Measurements from ENCODE around the gene OR10J1.
"Not testable (repeated sequence)": the region's sequence is repeated elsewhere in the genome, so short reads cannot be mapped to it uniquely, and the experiment has no call there.

OR10J1 gene, protein sequence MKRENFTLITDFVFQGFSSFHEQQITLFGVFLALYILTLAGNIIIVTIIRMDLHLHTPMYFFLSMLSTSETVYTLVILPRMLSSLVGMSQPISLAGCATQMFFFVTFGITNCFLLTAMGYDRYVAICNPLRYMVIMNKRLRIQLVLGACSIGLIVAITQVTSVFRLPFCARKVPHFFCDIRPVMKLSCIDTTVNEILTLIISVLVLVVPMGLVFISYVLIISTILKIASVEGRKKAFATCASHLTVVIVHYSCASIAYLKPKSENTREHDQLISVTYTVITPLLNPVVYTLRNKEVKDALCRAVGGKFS

DNA sequence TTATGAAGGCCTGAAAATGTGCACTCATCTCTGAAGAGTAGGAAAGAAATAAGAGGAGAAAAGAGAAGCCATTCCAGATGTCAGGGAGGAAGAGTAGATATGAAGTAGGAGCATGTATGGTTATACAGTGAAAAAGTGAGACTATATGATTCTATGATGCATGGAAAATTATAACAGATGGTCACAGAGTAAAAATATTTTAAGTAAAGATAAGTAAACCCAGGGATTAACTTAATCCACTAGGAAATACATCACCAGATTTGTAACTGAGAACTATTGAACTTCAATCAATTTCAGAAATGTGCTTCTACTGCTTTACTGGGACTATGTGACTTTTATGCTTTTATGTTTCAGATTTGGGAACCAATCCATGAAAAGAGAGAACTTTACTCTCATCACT, at the start of gene OR10J1:
OR10J1 (plus strand) TSS at position 301 of the 400 bp plus-strand sequence; CDS start at position 371, 70 bp downstream.
- no peak for DNase-seq

DNA sequence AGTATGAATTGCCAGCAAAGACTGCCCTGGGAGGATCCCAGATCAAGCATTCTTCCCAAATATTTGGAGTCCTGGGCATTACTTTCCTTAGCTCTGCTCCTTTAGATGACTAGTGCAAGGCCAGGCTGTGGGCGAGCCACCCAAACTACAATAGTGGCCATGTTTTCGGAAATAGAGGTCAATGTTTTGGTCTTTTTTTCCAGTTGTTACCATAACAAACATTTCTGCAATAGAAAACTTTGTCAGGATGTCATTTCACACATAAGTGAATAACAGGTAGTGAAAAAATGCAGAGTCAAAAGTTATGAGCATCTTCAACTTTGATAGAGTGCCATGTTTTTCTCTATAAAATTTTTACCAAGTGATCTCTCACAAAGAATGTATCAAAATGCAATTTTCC, 32.7 kb upstream of the OR10J1 start:
- DNase-seq = no peak

DNA sequence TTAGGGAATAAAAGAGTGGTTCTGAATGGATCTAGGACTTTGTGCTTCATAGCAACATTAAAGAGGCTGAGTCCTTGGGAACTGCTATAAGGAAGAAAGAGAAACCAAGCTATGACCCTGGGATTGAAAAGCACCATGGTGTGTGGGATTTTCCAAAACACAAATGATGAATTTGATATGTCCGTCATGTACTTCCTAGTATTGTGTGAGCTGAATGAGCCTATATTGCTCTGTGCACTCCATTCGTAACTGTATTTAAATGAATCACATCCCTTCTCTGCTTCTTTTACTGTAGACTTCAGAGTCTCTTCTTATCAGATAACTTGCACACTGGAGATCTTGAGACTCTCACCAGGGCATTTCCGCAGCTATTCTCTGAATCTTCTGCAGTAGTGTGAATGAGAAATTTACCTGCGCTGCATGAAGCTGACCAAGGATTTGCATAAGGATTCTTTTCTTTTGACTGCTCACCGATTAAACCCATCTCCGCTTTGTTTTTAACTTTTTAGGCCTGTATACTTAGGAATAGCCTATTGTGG, 30.6 kb upstream of the OR10J1 start:
- no peak for DNase-seq

DNA sequence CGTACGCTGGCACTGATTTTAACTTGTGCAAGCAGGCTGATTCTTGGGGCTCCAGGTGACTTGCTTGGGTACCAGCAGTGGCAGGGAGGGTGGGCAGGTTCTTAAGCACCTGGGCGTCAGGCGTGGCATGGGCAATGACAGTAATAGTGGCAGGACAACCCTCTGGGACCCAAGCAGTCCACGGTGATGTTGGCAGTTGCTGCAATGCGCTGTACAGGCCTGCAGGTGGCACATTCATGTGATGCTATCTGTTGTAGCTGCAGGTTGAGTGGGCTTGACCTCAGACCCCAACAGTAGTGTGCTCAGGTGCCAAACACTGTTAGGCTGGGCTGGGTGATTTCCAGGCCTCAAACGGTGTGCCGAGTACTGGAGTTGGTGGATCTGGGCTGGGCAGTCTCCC, 17.7 kb upstream of the OR10J1 start:
- DNase-seq = no peak

DNA sequence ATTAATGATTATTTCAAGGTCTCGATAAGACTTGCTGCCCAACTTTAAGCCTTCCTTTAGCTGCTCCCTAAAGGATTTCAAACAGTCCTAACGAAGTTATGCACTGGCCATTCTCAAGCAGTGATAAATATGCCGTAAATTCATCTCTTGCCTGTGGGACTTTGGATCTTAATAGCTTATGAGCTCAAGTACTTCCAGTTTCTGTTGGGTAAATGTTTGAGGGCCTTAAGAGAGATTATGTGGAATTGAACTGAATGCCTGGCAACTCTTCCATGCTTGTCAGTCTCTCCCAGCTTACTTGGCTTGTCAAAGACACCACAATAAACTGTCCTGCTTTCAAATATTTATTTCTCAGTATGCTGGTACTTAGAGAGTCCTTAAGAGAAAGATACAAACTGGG, 11.0 kb upstream of the OR10J1 start:
- no peak for DNase-seq

DNA sequence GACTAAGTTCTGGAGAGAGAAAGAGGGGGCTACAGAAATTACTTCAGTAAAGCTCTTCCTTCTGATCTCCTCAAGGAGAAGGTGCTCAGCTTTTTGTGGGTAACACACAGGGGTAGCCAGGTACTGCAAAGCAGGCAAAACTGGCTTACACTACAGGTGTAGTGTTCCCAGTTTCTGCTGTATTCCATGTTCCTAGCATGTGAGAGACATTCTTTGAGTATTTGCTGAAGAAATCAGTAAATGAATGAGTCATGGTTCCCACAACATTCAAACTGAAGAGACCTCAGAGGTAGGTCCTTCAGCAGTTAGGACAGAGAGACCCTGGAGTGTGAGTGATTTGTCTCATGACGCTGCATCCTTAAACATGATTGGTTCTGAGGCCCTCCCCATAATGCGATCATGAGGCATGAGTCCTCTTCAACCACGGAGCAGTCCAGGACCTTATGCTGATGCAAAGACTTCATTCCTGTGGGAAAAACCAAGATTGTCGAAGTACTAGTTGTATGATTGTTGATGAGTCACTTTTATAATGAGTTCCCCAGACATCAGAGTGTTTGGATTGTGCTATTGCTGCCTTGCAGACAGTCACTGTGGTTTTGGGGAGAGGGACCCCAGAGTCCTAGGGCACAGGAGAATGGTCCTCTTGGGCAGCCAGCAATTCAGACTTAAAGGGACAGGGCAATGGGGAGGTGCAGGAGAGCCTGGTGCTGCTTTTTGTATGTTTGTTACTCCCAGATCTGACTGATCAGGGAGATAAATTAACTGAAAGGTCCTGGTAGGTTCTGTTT, 10.3 kb upstream of the OR10J1 start:
- no peak for DNase-seq

DNA sequence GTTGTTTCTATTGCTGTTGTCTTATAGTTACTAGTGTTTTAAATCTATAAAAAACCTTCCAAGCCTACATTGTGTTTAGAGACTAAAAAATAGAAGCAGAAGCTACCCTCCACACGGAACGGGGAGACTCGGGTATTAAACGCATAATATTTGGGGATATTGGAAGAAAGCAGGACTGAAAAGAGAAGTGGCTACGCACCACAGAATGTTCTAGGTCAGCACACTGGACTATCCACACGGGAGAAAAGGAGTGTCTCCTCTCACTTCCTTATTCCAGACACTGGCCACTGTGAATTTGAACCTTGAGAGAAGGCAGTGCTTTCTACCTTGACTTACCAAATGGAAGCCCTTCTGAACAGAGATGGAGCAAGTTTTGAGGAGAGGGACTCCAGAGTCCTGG, 8.5 kb upstream of the OR10J1 start:
- DNase-seq = no peak

DNA sequence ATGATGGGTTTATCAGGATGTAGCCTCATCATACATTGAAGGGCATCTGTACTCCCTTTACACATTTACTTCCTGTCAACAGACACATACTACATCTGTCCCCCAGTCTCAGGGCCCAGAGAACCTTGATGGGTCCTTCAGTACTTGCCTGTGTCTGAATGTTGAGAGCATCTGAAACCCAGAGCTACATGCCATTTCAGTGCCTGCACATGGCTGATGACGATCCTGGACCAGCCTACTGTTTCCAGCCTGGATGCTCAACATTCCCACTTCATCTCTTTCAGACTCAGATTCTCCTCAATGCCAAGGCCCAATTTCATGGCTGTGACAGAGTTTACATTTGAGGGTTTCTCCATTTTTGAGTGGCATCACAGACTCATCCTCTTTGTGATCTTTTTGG, 7.6 kb upstream of the OR10J1 start, which contains the start of gene OR10J4:
OR10J4 (plus strand) TSS at position 301 of the 400 bp plus-strand sequence.
- DNase-seq = no peak

DNA sequence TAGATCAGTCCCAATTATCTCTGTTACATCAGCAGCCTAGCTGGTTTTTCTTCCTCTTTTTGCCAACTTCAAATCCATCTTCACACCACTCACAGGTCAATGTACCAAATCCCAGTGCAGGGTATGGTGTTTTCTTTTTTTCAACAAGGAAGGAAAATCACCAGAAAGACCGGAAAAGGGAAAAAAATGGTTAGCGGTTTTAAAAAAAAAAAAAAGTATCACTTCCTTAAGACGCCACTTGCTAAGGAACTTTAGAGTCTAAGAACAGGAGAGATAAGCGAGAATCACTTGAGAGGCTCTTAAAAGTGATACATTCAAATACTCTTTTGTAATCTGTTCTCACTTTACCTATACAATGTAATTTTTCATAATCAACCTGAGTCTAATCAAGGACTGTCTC, 3.1 kb upstream of the OR10J1 start:
- DNase-seq = no peak

DNA sequence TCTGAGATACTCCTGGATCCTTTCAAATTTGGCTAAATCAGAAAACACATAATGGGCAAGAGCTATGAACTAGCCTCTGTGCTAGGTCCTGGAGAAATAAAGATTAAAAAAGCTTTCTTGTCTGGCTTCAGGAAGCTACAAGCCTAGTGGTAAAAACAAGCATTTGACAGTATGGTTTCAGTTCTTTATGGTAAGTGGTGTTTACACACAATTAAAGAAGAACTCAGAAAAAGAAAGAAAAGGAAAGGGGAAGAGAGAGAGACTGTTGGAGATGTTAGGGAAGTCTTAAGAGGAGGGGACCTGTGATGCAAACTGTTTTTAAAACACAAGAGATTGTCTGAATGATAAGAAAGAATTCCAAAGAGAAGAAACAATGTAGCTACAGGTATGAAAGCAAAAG, 1.8 kb downstream of the OR10J1 start:
- DNase-seq = no peak

DNA sequence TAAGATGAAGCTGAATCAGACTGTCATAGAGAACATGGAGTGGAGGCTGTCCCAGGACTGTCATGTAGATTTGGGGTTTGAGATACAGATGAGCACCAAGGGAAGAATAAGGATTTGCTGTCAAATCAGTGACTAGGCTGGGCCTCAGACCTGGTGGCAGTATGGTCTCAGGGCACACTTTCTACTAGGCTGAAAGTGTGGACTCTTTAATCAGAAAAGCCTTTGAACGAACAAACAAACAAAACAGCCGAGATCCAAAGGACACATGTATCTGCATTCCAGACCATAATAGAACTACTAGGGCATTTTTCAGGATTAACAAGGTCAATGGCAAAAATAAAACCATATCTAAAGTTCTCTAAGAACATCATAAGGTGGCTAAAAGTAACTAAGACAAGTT, 2.9 kb downstream of the OR10J1 start:
- no peak for DNase-seq

DNA sequence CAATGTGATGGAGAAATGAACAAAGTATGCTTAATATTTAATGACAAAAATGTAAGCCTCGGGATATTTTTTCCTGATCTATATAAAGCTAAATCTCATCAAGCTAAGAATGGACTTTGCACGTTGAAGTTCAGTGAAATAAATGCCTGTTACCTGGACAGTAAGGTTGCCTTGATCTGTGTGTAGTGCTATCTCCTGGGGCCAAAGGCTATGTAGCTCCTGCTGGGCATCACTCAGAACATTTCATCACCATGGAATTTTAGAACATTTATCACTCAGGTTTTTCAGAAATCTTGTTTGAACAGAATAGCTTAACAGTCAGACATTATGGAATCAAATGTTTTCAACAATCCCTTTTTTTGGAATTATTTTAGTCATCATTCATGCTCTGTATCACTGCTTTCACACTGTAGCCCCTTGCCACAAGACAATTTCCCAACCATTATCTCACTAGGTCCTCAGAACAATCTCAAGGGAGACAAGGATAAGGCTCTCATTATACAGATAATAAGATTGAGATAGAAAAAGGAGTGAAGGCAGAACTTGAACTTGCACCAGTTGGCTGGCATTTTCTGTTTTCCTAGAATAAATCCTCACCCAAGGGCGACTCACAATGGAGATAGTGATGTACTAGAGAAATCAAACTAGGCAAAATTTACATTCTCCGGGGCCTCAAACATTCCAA, 3.7 kb downstream of the OR10J1 start:
- DNase-seq = no peak

DNA sequence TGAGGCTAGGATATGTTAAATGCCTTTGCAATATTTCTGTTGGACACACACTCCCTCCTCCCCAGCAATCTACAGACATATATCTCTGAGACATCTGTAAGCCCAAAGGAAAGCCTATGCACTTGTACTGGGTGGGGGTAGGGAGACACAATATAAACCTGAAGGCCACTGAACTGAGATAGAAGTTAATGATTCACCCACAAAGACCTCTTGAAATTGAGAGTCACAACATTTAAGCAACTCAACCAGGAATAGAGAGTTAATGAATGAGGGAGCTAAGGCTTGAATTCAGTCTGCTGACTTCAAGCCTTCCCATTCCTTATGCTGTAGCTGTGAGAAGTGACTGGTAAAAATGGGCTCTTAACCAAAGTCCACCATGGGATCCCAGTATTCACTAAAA, 5.0 kb downstream of the OR10J1 start:
- DNase-seq = no peak

DNA sequence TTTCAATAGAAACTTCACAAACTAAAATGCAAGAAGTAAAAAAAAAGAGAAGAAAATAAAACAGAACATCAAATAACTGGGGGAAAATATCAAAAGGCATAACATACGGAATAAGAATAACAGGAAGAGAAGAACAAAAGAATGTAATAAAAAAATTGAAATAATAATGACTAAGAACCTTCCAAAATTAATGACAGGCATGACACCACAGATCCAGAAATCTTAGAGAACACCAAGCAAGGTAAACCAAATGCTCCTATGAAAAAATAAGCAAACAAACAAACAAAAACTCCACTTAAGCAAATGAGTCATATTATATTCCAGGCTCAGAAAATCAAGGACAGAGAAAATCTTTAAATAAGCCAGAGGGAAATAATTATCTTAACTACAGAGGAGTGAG, 8.7 kb downstream of the OR10J1 start:
- no peak for DNase-seq

DNA sequence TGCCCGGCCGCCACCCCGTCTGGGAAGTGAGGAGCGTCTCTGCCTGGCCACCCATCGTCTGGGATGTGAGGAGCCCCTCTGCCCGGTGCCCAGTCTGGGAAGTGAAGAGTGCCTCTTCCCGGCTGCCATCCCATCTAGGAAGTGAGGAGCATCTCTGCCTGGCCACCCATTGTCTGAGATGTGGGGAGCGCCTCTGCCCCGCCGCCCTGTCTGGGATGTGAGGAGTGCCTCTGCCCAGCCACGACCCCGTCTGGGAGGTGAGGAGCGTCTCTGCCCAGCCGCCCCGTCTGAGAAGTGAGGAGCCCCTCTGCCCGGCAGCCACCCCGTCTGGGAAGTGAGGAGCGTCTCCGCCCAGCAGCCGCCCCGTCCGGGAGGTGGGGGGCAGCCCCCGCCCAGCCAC, 10.1 kb downstream of the OR10J1 start:
- not testable (repeated sequence) for DNase-seq

DNA sequence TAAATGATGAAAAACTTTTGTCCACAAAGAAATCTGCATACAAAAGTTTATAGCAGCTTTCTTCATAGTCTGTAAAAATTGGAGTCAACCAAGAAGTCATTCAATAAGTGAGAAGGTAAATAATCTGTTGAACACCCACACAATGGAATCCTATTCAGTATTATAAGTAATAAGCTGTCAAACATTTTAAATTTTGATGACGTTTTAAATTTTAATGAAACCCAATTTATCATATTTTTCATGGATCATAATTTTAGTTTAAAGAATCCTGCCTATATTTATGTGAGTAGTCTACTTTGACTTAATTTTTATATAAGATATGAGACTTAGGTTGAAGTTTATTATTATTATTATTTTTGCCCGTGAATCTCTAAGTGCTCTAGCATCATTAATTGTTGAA, 20.0 kb downstream of the OR10J1 start:
- DNase-seq = no peak

DNA sequence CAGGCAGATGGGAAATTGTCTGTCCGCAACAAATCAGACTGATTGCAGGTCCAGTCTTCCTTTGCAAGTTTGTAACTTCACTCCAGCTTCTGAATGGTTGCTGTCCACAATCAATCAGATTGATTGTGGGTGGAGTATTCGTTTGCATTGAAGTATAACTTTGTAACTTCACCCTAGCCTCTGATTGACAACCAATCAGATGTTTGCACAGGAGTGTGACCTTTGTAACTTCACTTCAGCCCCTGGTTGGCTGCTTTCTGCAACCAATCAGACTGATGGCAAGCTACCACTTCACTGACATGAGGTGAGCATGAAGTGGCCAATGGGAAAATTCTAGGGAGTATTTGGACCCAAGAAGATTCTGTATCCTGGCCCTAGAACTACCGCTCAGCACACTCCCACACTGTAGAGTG, 25.7 kb downstream of the OR10J1 start:
- DNase-seq = no peak

DNA sequence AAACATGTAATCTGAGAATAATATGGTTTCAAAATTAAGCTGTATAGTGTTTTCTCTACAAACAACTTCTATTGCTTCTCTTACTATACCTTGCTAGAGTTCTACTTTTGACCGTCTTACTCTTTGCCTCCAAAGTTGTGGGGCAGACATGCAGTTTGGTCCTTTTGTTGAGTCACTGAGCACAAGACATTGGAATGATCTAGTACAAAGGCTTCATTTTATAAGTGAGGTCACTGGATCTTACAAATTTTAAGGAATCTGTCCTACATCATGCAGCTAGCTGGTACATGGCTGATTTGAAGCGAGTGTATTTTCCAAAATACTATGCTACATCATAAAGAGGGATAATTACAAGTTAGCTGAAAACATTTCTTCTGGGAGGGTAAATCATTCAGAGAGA, 28.8 kb downstream of the OR10J1 start:
- DNase-seq = no peak

DNA sequence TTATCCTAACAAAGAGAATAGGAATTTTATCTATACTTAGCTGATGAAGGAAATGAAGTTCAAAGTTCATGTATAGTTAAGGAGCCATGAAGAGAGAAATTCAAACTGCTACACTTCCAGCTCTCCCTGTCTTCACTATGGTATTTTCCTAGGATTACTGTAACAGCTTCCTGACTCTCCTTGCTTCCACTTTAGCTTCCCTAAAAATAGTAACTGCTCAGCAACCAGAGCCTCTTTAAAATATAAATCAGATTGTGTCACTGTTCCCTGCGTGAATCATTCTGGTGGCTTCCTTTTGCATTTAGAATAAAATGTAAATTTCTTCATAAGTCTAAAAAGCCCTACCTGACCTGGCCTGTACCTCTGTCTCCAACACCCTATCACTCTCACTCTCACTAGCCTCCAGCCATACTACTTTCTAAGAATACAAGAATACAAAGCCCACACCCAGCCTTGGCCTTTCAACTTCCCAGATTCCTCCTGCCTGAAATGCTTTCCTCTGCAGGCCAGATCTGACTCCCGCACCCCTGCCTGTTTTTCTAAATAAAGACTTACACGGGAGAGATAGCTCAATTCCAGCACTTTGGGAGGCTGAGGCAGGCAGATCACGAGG, 30.5 kb downstream of the OR10J1 start:
- DNase-seq = no peak

DNA sequence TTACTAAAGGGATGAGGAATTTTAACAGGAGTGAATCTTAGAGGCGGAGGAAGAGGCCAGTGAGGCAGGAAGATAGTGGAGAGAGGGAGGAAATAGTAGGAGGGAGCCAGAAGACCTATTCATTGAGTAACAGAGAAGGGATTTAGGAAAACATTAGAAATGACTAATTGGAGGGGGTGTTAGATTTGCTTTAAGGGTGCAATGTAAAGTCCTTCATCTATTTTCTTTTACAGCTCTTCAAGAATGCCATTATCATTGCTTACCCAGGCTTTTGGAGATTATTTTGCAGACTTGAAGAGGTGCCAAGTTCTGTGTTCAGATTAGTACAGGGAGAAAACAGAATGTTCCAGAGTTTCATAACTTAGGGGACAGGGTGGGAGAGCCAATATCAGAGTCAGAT, 33.8 kb downstream of the OR10J1 start:
- no peak for DNase-seq

DNA sequence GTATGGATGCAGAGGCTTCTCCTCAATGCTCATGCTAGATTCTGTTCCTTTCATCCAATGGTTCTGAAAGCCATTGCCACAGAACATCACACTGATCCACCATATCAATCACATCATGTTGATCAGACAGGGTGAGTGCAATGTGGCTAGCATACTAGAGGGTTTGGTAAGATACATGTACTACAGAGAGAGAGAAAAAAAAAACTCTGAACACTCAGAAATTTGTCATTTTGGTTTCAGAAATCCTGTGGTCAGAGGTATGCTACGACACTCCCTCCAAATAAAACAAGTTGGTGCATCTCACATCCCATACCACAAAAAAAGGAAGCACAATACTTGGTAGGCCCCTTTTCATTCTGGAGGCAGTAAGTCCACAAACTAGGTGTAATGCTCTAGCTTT, 35.4 kb downstream of the OR10J1 start:
- no peak for DNase-seq

DNA sequence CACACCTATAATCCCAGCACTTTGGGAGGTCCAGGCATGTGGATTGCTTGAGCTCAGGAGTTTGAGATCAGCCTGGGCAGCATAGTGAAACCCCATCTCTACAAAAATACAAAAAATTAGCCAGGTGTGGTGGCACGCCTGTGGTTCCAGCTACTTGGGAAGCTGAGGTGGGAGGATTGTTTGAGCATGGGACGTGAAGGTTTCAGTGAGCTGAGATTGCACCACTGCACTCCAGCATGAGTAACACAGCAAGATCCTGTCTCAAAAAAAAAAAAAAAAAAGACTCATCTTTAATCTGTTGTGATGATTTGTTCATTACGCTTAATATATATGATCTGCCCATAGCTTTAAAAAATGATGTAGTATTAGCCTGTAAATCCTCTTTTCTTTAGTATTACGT, 44.0 kb downstream of the OR10J1 start:
- DNase-seq = no peak

Measured in activated CD4-positive, alpha-beta T cell treated with anti-CD3 and anti-CD28 coated beads, Interleukin-2, amount 50 U/mL, for 16 hours (primary cell).